GM12892 (cell line): ENCODE results near the gene TAF11L10.

Experiments used
- POLR2A ChIP-seq: IDR thresholded peaks from 2 replicates; pipeline ENCODE4 v1.6.1; 2011; ENCODE audit warnings: low read depth, low read length, control low read depth
- TAF1 ChIP-seq: IDR thresholded peaks from 2 replicates; pipeline ENCODE4 v1.6.1; 2011; ENCODE audit warnings: low read depth, mild to moderate bottlenecking, control low read depth, low read length, borderline replicate concordance

DNA sequence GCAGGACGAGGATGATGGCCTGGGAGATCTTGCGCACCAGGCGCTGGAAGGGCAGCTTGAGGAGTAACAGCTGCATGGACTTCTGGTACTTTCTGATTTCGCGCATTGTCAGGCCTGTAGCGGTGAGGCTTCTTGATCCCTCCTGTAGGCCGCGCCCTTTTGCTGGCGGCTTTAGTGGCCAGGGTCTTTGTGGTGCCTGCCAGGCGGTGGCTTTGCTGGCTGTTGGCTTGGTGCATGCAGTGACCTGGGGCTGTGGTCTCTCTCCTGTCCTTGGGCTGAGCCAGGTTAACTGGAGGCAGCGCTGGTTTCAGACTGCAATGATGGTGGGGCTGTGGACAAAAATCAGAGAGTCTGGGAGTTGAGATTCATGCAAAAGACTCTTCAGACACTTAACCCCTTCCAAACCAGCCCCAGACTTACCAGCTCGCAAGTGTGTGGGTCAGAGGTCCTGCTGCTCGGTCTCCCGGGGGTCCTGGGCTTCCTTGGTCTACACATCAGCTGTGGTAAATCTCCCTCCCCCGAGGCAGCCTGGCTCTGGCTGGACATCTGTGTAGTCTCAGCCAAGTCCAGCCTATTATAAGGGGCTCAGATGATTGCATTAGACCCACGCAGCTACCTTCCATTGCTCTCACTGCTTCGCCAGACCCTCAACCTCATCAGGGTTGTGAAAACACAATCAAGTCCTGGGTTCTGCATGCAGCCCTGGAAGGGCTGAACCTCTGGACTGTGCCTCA lies 17.4 kb upstream of the TAF11L10 start:
- TF ChIP-seq TAF1 (no peak), POLR2A (no peak)
